Testis (tissue), 3 donors: ENCODE results near the gene DAZAP1. TPM values are rescaled to one million over a fixed set of nuclear protein-coding genes. Genes with fewer than 3 reads are reported as not detected.

Source experiments
- DNase-seq: peaks from one replicate; pipeline ENCODE4 v3.0.0-alpha.2; 2019
- H3K27ac ChIP-seq, 2 donors: fragments of 200-600 bp; sonication (generic); one replicate each; pipeline ENCODE4 v1.5.1; 2019
- H3K27me3 ChIP-seq: fragments of 200-600 bp; sonication (generic); one replicate; pipeline ENCODE4 v1.5.1; 2019
- H3K36me3 ChIP-seq: fragments of 200-600 bp; sonication (generic); one replicate; pipeline ENCODE4 v1.5.1; 2017; ENCODE audit warnings: low read depth; ENCODE audit errors: missing control alignments
- H3K4me1 ChIP-seq: fragments of 200-600 bp; sonication (generic); one replicate; pipeline ENCODE4 v1.5.1; 2019
- H3K4me3 ChIP-seq, 2 donors: fragments of 200-600 bp; sonication (generic); one replicate each; pipeline ENCODE4 v1.5.1; 2017 to 2019
- H3K9me3 ChIP-seq: fragments of 200-600 bp; sonication (generic); one replicate; pipeline ENCODE4 v1.5.1; 2017
- POLR2A ChIP-seq: fragments of 450-650 bp; IDR thresholded peaks from one replicate; pipeline ENCODE4 v1.6.1; 2017; ENCODE audit warnings: antibody characterized with exemption, mild to moderate bottlenecking, moderate library complexity
- WGBS, 2 donors: methylation state at CpG; one replicate each; pipeline ENCODE4 v1.1.5; 2018; 5-methylcytosine and 5-hydroxymethylcytosine counted together
- intact Hi-C: fragments of 100-400 bp; cut with DNase I; formaldehyde crosslinking; loops from one replicate; pipeline ENCODE4 v1.15.1; 2023; ENCODE audit warnings: low total_unique reads
- polyA plus RNA-seq: library from polyadenylated mRNA; stranded (reverse); fragments of 350-450 nt; fragmentation: Illumina TruSeq; extraction: RNeasy Lipid Tissue Mini Kit (QIAGEN cat#74804); gene quantifications from one replicate; pipeline ENCODE4 v1.2.3, GENCODE V29; 2014; ENCODE audit warnings: low read depth, low replicate concordance; ENCODE audit not compliant: insufficient read depth
- total RNA-seq, 2 donors: library from RNA; depleted of rRNA; stranded (reverse); fragments of >200 nt; gene quantifications; one replicate each; pipeline ENCODE4 v1.2.3, GENCODE V29; 2016
- TF ChIP-seq, protein P1 (sequence below), 3 experiments: fragments of 450-650 bp in 2 of 3; fragments of 200-600 bp in 1 of 3; sonication (generic) in 1 of 3; IDR thresholded peaks; one replicate each; pipeline ENCODE4 v1.5.1; 2016 to 2019; ENCODE audit warnings: antibody characterized with exemption in 3 of 3, mild to moderate bottlenecking in 2 of 3, moderate library complexity in 1 of 3

DAZAP1 gene
- total and polyA plus RNA-seq, 3 donors from 2014 or later: 97.9 to 215 (median 99.6) TPM

DNA sequence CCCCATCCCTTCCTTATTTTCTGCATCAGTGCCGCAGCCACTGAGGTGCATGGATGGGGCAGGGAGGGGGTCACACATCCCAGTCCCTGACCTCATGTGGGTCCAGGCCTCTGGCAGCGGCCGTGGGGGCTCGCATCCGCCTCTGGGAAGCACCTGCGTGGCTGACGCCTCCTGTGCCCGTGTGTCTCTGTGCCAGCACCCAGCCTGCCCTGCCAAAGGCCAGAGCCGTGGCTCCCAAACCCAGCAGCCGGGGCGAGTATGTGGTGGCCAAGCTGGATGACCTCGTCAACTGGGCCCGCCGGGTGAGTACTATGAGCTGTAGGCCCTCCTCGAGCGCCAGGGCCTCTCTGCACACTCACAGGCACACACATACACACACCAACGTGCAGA, 18.8 kb upstream of the DAZAP1 start:
- no peaks in the 10 kb centered on the region for H3K27me3 ChIP-seq

DNA sequence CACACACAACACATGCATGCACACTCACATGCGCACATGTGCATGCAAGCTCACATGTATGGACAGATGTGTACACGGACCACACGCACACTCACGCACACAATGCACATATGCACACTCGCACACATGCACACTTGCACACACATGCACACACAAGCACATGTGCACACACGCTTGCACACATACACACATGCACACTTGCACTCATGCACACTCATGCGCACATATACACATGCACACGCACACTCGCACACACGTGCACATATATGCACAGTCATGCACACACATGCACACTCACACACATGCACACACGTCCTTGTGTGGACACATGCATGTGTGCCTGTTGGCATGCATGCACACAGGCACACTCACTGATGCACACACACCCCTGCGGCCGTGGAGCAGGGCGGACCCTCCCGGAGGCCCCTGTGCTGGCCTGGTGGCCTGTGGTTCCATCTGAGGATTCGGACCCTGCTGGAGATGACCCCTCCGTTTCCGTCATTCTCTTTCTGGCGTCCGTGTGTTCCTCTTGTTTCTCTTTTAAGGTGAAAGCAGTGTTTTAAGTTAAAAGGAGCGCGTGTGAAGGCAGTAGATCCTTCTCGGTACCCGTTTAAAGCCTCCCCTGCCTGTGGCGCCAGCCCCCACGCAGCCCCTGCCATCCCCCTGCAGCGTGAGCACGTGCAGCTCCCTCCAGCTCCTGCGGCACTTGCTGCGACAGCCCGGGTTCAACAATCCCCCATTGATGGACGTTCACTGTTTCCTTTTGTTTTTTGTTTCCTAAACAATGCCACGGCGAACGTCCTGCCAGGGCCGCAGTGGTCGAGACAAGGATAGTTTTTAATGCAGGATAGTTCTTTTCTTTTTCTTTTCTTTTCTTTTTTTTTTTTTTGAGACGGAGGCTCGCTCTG, 18.1 kb upstream of the DAZAP1 start:
- no peak overlapping the region for H3K4me3 ChIP-seq
- H3K36me3 ChIP-seq: no peaks in the 10 kb centered on the region
- intact Hi-C loops: no loop called here
- no peaks in the 10 kb centered on the region for H3K9me3 ChIP-seq
- DNase-seq: no peak
- 88 to 92% methylated on average over 39 of the region's 39 CpGs for WGBS, 2 donors
- no peak for TF ChIP-seq POLR2A
- TF ChIP-seq, protein P1, sequence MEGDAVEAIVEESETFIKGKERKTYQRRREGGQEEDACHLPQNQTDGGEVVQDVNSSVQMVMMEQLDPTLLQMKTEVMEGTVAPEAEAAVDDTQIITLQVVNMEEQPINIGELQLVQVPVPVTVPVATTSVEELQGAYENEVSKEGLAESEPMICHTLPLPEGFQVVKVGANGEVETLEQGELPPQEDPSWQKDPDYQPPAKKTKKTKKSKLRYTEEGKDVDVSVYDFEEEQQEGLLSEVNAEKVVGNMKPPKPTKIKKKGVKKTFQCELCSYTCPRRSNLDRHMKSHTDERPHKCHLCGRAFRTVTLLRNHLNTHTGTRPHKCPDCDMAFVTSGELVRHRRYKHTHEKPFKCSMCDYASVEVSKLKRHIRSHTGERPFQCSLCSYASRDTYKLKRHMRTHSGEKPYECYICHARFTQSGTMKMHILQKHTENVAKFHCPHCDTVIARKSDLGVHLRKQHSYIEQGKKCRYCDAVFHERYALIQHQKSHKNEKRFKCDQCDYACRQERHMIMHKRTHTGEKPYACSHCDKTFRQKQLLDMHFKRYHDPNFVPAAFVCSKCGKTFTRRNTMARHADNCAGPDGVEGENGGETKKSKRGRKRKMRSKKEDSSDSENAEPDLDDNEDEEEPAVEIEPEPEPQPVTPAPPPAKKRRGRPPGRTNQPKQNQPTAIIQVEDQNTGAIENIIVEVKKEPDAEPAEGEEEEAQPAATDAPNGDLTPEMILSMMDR (IDR thresholded peaks at IDR 0.05): no peak
- H3K27ac ChIP-seq: no peak overlapping the region
- no peaks in the 10 kb centered on the region for H3K27me3 ChIP-seq
- peaks cover 8% of the 10 kb centered on the region for H3K4me1 ChIP-seq

More for the DNA sequence above, 18.8 kb upstream of the DAZAP1 start:
- H3K4me3 ChIP-seq: no peak overlapping the region
- WGBS, 2 donors: 89 to 100% methylated on average over 3 to 17 of the region's 17 CpGs
- H3K9me3 ChIP-seq: no peaks in the 10 kb centered on the region
- TF ChIP-seq POLR2A: no peak
- TF ChIP-seq, protein P1 (IDR thresholded peaks at IDR 0.05): no peak
- peaks cover 8% of the 10 kb centered on the region for H3K4me1 ChIP-seq
- H3K36me3 ChIP-seq: no peaks in the 10 kb centered on the region
- H3K27ac ChIP-seq: no peak overlapping the region
- intact Hi-C loops: no loop called here
- DNase-seq: no peak

DNA sequence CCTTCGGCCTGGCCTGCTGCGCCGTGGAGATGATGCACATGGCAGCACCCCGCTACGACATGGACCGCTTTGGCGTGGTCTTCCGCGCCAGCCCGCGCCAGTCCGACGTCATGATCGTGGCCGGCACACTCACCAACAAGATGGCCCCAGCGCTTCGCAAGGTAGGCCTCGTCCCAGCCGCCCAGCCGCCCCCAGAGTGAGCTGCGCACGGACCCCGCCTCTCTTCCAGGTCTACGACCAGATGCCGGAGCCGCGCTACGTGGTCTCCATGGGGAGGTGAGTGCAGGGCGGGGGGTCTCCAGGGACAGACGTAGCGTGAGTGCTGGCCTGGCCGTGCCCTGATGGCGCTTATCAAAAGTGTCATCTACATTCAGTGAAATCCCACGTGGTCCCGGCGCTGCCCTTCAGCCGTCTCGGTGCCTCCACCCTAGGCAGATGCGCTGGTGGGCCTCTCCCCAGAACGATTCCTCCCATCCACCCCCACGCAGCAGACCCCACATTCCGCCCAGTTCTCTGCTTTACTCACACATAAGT, 16.4 kb upstream of the DAZAP1 start:
- no peak for DNase-seq
- Histone ChIP-seq H3K27ac (no peak overlapping the region), H3K36me3 (no peaks in the 10 kb centered on the region), H3K4me3 (no peak overlapping the region), H3K4me1 (peaks cover 14% of the 10 kb centered on the region), H3K27me3 (no peaks in the 10 kb centered on the region), H3K9me3 (no peaks in the 10 kb centered on the region)
- intact Hi-C loops: no loop called here
- WGBS, 2 donors: 87 to 90% methylated on average over 23 to 42 of the region's 42 CpGs
- no peak for TF ChIP-seq POLR2A
- TF ChIP-seq, protein P1 (IDR thresholded peaks at IDR 0.05): no peak

DNA sequence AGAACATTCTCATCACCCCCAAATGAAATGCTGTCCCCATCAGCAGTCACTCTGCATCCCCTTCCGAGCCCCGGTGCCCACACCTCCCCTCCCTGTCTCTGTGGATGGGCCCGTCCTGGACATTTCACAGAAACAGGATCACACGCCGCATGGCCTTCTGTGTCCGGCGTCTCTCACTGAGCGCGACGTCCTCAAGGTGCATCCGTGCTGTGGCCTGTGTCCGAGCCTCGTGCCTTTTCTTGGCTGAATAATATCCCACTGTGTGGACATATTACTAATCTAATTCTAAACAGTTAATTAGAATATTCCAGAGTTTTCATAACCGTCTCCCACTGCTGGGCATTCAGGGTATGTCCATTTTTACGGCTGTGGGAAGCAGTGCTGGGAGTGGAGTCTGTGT, 15.0 kb upstream of the DAZAP1 start:
- H3K9me3 ChIP-seq: no peaks in the 10 kb centered on the region
- 92 to 97% methylated on average over 15 of the region's 15 CpGs for WGBS, 2 donors
- H3K27ac ChIP-seq: no peak overlapping the region
- H3K36me3 ChIP-seq: no peaks in the 10 kb centered on the region
- DNase-seq: no peak
- no peaks in the 10 kb centered on the region for H3K27me3 ChIP-seq
- no peak overlapping the region for H3K4me3 ChIP-seq
- TF ChIP-seq, protein P1 (IDR thresholded peaks at IDR 0.05): no peak
- TF ChIP-seq POLR2A: no peak
- intact Hi-C loops: no loop called here
- H3K4me1 ChIP-seq: peaks cover 20% of the 10 kb centered on the region
